ENCODE results near the gene ASAH2. TPM values are rescaled to one million over a fixed set of nuclear protein-coding genes. Genes with fewer than 3 reads are reported as not detected.

Gene ASAH2
- total RNA-seq, 1 experiment from 2014 or later = 0.41 TPM

GRCh38 chr10:50210876-50211275 lies 40.4 kb downstream of the ASAH2 start:
- DNase-seq (ENCODE audit: low spot score) = no peak

Other genes starting within 250 kb of the ASAH2 start
- gene WASHC2A, start 183.6 kb downstream of the ASAH2 start, total RNA-seq (2014; rRNA removed; shearing (Covaris generic)) = 13.1 and 15.1 TPM in 2 replicates

Measured in HT-29 (cell line).